ENCODE measurements around the gene CRABP1.

CRABP1 gene

GRCh38 chr15:78317145-78317836 lies 22.9 kb upstream of the CRABP1 start:
- DNase-seq (ENCODE audit: low read depth in 2 of 2), result no peak

GRCh38 chr15:78319588-78319987 lies 20.6 kb upstream of the CRABP1 start:
- DNase-seq (ENCODE audit: low read depth in 2 of 2), result no peak

- DNase-seq (ENCODE audit: low read depth in 2 of 2), result no peak
Observed at GRCh38 chr15:78320183-78320582, 20.0 kb upstream of the CRABP1 start.

DNA sequence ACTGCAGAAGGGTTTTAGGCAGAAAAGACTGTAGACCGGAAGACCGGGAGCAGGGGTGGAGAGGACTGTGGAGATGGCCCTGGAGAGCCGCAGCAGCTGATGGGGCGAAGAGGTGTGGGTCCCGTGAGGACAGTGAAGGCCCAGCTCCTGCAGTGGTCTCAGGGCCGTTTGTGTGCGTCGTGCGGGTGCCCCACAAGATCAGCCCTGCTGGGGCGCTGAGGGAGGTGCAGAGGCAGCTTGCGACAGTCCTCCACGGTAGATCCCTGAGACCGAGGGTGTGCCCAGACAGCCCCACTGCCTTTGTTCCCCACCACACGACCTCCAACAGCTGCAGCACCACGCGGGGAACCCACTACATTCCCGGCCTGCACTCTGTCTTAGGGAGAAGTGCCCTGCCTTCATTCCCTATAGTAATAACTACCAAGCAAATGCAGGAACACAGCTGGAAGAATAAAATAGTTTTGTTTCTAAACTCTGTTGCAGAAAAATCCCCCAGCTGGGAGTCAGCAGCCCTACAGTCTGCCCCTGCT lies 19.0 kb upstream of the CRABP1 start:
- DNase-seq (ENCODE audit: low read depth in 2 of 2), result no peak

DNA sequence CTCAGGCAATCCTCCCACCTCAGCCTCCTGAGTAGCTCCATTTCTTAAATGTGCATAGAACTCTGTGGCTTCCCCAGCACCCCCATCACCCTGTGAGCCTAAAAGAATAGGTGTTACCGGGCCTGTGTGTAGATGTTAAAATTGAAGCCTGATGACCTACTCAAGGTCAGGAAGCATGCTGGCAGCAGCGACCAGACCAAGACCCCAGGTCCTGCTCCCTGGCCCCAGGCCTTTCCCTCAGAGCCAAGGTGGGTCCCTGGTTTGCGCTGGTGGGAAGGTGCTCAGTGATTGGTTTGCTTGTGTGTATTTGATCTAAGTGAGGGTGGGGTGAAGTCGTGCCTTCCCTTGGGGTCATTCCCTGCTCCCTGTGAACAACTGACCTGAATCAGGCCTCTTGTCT lies 18.4 kb upstream of the CRABP1 start:
- no peak for DNase-seq (ENCODE audit: low read depth in 2 of 2)

DNA sequence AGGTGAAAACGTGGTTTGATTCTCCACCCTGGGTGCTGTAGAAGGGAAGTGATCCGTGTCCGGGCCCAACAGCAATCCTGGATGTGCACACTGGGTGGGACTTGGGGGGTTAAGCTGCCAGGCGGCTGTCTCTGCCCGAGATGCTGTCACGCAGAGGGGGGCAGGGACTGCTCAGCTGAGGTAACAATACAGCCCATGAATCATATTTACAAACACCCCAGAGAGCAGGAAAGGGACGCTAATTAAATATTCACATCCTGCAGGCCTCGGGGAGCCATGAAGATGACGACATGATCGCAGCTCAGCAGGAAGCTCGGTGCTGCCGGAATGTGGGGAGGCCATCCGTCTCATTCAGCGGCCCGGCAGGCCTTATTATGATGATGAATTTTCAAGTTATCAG lies 17.9 kb upstream of the CRABP1 start:
- no peak for DNase-seq (ENCODE audit: low read depth in 2 of 2)

- DNase-seq (ENCODE audit: low read depth in 2 of 2), result no peak
Observed at GRCh38 chr15:78322724-78323521, 17.2 kb upstream of the CRABP1 start.

DNA sequence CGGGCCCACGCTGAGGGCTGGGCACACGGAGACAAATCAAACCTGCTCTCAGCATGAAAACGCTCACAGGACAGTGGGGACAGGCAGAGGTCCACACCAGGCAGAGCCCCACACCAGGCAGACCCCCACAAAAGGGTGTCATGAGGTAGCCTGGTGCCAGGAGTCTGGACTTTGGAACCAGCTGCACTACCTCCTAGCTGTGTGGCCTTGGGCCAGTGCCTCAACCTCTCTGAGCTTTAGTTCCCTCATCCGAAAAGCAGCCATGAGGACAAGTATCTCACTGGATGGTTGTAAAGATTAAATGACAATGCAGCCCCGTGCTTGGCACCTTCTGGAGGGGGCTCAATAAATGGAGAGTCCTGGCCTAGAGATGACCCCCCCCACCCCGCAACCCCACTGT lies 16.5 kb upstream of the CRABP1 start:
- DNase-seq (ENCODE audit: low read depth in 2 of 2), result no peak

- no peak for DNase-seq (ENCODE audit: low read depth in 2 of 2)
Observed at GRCh38 chr15:78324144-78324543, 16.0 kb upstream of the CRABP1 start.

DNA sequence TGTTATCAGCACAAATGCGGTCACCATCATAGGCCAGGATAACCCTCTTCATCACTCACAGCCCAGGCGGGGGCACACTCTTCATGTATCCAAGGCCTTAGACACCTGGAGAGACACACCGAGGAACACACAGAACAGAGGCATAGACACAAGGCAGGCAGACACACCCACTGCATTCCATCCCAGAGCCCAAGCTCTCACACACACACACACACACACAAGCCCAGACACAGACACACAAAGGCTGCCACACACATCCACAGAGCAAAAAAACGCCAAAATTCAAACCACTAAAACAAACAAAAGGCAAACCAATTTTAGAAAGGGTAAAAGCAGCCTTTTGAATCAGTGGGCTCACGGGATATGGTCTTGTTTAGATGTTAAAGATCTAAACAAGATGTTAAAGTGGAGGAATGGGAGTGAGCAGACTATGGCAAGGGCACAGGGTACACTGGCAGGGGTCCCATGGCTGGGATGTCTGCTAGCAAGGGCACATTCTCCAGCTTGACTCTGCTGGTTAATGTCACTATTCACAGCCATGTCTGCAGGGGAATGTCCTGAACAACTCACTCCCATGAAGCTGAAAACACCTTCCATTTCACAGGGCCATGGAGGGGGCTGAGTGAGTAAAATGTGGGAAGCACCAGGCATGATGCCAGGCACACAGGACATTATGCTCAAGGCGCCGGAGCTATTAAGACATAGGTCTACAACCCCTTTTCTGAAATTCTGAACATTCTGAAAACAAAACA lies 14.9 kb upstream of the CRABP1 start:
- no peak for DNase-seq (ENCODE audit: low read depth in 2 of 2)

DNA sequence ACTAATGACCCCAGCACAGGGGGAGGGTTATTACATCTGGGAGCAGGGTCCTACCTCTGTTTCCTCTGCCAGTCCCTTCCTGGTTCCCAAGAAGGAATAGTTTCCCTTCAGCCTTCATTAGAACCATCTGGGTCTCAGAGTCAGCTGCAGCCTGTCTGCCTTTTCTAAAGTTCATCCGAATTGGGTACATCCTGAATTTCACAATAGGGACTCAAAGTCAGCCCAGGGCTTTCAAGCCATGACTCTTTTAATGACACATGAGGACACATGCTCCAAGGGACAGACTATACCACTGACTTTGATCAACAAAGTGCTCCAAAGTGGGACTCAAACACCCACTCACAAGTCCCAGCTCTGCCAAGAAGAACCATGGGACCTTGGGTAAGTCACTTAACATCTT lies 12.7 kb upstream of the CRABP1 start:
- DNase-seq (ENCODE audit: low read depth in 2 of 2), result no peak

GRCh38 chr15:78329625-78330024 lies 10.5 kb upstream of the CRABP1 start:
- DNase-seq (ENCODE audit: low read depth in 2 of 2), result no peak

DNA sequence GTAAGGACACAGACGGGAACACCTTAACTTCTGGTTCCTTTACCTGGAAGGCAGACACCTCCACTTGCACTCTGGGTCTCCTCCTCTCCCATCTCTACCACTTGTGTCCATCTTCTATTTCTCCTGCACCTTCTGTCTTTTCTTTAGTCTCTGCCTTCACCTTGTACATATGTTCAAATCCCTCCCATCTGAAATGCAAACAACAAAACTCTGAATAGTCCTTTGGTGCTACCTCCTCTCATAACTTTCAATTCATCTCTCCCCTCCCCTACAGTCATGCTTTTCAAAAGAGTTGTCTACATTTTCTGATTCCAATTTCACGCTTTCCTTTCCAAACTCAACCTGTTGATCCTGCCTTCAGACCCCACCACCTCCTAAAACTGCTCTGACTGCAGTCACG lies 5.3 kb upstream of the CRABP1 start:
- DNase-seq (ENCODE audit: low read depth in 2 of 2), result no peak

DNA sequence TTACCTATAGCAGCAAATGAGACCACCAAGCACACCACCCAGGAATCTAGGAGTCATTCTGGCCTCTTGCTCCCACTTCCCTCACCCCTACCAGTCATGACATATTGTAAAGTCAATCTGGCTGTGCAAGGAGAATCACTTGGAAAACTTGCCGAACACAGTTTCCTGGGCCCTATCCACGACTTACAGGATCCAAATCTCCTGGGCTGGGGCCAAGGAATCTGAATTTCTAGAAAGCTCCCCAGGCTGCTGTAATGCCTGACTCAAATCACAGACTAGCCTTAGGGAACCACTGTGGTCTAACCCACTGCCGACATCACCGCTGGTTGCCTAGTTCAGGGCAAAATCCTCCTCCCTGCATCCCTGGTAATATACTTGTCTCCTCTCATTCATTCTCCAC lies 4.2 kb upstream of the CRABP1 start:
- no peak for DNase-seq (ENCODE audit: low read depth in 2 of 2)

DNA sequence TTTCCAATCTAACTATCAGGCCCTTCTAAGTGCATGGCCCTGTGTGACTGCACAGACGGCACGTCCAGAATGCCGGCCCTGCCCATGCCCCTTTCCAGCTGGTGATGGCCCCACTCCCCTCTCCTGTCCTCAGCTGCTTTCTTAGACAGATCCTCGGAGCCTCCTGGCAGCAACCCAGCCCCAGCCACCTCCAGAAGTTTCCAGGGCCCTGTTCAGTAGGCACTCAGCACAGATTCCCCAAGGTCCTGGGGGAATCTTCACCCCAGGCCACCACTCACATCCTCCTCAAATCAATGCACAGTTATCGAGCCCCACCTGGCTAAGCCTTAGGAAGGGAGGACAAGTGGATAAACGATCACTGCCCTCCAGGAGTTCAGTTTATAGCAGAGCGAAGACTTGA lies 1.4 kb upstream of the CRABP1 start:
- no peak for DNase-seq (ENCODE audit: low read depth in 2 of 2)

- no peak for DNase-seq (ENCODE audit: low read depth in 2 of 2)
Observed at GRCh38 chr15:78339559-78339958, 594 bp upstream of the CRABP1 start.

DNA sequence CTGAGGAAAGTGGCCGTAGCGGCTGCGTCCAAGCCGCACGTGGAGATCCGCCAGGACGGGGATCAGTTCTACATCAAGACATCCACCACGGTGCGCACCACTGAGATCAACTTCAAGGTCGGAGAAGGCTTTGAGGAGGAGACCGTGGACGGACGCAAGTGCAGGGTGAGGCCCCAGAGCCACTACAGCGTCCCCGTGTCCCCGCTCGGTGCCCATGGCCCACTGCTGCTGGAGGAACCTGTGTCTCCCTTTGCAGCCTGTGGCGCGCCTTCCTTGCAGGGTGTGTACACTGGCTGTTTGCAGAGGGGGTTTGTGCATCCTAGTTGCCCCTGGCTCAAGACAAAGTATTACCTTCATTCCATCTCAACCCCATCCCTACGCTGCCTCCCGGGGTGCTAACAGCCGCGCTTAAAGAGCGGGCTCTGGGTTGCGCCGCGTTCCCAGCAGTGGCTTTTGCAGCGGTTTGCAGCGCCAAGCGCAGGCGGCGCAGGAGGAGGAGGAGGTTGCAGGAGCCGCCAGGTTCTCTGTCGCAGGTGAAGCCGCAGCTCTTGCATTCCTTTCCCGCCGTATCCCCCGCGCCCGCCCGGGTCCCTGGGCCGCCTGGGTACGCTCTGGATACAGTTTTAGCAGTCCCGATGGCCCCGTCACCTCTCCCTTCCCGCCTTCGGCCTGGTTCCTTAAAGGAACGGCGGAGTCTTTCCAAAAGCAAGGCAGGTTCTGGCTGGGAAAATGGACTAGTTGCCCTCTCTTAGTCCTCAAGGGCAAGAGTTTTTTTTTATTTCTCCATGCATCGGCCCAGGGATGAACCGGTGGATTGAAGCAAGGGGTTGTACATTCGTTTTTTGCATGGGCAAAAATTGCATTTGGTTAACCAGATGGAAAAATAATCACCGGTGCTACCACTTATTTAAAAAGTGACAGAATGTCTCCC lies 1.2 kb downstream of the CRABP1 start:
- DNase-seq (ENCODE audit: low read depth in 2 of 2), result no peak

- no peak for DNase-seq (ENCODE audit: low read depth in 2 of 2)
Observed at GRCh38 chr15:78342021-78342420, 1.9 kb downstream of the CRABP1 start.

GRCh38 chr15:78343276-78344060 lies 3.3 kb downstream of the CRABP1 start:
- no peak for DNase-seq (ENCODE audit: low read depth in 2 of 2)

GRCh38 chr15:78345396-78346125 lies 5.4 kb downstream of the CRABP1 start:
- no peak for DNase-seq (ENCODE audit: low read depth in 2 of 2)
